GM03348 (cell line): ENCODE measurements around the gene FAM174C.
"Not testable (repeated sequence)": the region's sequence is repeated elsewhere in the genome, so short reads cannot be mapped to it uniquely, and the experiment has no call there.

ENCODE experiments used
- DNase-seq: peaks from one replicate; pipeline ENCODE4 v3.0.0; 2012; ENCODE audit warnings: low spot score

Gene FAM174C

GRCh38 chr19:1302533-1303239 lies 27.4 kb downstream of the FAM174C start:
- no peak for DNase-seq

- no peak for DNase-seq
Measured at GRCh38 chr19:1304197-1304924, 29.0 kb downstream of the FAM174C start.

GRCh38 chr19:1305354-1305753 lies 30.0 kb downstream of the FAM174C start:
- DNase-seq, result not testable (repeated sequence)

- no peak for DNase-seq
Measured at GRCh38 chr19:1307320-1307719, 32.0 kb downstream of the FAM174C start.

GRCh38 chr19:1307755-1308303 lies 32.5 kb downstream of the FAM174C start:
- no peak for DNase-seq

GRCh38 chr19:1308718-1309117 lies 33.4 kb downstream of the FAM174C start:
- no peak for DNase-seq

GRCh38 chr19:1309977-1310852 lies 34.9 kb downstream of the FAM174C start:
- DNase-seq, result no peak

GRCh38 chr19:1310853-1311180 lies 35.5 kb downstream of the FAM174C start:
- no peak for DNase-seq

GRCh38 chr19:1311543-1312091 lies 36.3 kb downstream of the FAM174C start:
- no peak for DNase-seq

- peak; percentile 79 for DNase-seq
Measured at GRCh38 chr19:1312767-1313694, 37.7 kb downstream of the FAM174C start.

- DNase-seq, result no peak
Measured at GRCh38 chr19:1313695-1314613, 38.6 kb downstream of the FAM174C start.

- DNase-seq, result peak; percentile 90
Measured at GRCh38 chr19:1315470-1316166, 40.3 kb downstream of the FAM174C start.

- no peak for DNase-seq
Measured at GRCh38 chr19:1316466-1316865, 41.1 kb downstream of the FAM174C start.

- DNase-seq, result no peak
Measured at GRCh38 chr19:1317274-1318003, 42.1 kb downstream of the FAM174C start.

- no peak for DNase-seq
Measured at GRCh38 chr19:1318678-1319471, 43.5 kb downstream of the FAM174C start.

GRCh38 chr19:1320282-1320650 lies 44.9 kb downstream of the FAM174C start:
- not testable (repeated sequence) for DNase-seq

GRCh38 chr19:1321539-1321938 lies 46.2 kb downstream of the FAM174C start:
- no peak for DNase-seq
